Activated T-cell treated with anti-CD3 and anti-CD28 coated beads, Interleukin-2, amount 50 U/mL, for 4 hours (primary cell): ENCODE results near the gene ECSIT. TPM values are rescaled to one million over a fixed set of nuclear protein-coding genes. Genes with fewer than 3 reads are reported as not detected.

Experiments
- ATAC-seq, 2 donors: fragments of 200-7000 bp; cut with Tn5 transposase; one replicate each; pipeline ENCODE4 v1.10.0; 2021
- DNase-seq: peaks from one replicate; pipeline ENCODE4 v3.0.0-alpha.2; 2020
- H3K27me3 Mint-ChIP-seq: one replicate; pipeline ENCODE4 v1.8.0; 2021; ENCODE audit warnings: low read depth, mixed read lengths
- H3K36me3 Mint-ChIP-seq: one replicate; pipeline ENCODE4 v1.8.0; 2022; ENCODE audit warnings: mixed read lengths; ENCODE audit not compliant: insufficient read depth
- H3K4me1 Mint-ChIP-seq: one replicate; pipeline ENCODE4 v1.8.0; 2021; ENCODE audit warnings: low read depth, mixed read lengths
- H3K4me3 Mint-ChIP-seq: one replicate; pipeline ENCODE4 v1.8.0; 2021; ENCODE audit warnings: mild to moderate bottlenecking, moderate library complexity, mixed read lengths
- H3K9me3 Mint-ChIP-seq: one replicate; pipeline ENCODE4 v1.8.0; 2021; ENCODE audit warnings: mixed read lengths
- total RNA-seq, 3 donors: library from RNA; stranded (reverse); gene quantifications; one replicate each; pipeline ENCODE4 v1.2.1, GENCODE V29; 2021

Gene ECSIT
- total RNA-seq, 3 donors from 2014 or later = 72.3 to 88.1 (median 81.9) TPM

DNA sequence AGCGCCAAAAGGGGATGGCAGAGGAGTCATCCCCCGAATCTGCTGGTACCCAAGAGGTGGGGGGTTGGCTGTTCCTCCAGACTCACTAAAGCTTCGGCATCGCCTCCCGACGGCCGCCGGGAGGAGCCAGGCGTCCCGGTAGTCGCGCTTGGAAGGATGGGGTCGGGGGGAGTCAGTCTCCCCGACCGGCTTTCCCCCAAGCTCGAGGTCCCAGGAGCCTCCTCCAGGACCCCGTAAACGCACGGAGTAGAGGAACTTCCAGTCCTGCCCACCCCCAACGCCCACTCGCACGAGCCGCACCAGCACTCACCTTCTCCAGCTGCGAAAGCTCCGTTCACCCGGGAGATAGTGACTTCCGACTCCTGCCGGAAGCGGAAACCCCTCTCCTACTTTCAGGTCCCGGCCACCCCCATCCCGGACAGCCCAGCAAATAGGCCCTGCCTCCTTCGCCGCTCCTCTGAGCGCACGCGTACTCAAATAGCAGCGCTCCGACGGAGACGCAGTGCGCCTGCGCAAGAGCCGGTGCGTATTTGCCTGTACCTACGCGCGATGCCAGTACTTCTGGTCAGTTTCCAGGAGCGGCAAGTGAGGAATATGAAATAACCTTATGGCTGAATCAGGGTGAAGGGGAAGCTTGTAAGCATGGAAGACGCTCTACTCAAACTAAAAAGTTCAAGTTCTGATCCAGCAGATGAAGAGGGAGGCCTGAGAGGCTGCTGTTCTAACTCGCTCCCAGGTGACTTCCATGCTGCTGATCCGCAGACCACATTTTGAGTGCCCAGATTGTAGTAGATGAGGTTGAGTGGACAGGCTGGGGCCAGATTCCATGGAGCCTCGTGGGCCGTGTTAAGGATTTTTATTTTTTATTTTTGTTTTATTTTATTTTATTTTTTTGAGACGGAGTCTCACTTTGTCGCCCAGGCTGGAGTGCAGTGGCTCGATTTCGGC lies 30.2 kb upstream of the ECSIT start, which contains the start of gene ELOF1:
Gene ELOF1, minus strand, starts transcription at position 350 of the 948 bp plus-strand sequence. CDS start 4,883 bp downstream, outside the sequence.
- no peaks in the 10 kb centered on the region for H3K9me3 Mint-ChIP-seq
- H3K36me3 Mint-ChIP-seq = peaks cover 12% of the 10 kb centered on the region
- peak; percentile 98 to 99 for ATAC-seq
- peaks cover 39% of the 10 kb centered on the region for H3K4me1 Mint-ChIP-seq
- peak; percentile 94 for DNase-seq
- H3K27me3 Mint-ChIP-seq = no peaks in the 10 kb centered on the region
- peak within 1 kb of the TSS; percentile 90 for H3K4me3 Mint-ChIP-seq

DNA sequence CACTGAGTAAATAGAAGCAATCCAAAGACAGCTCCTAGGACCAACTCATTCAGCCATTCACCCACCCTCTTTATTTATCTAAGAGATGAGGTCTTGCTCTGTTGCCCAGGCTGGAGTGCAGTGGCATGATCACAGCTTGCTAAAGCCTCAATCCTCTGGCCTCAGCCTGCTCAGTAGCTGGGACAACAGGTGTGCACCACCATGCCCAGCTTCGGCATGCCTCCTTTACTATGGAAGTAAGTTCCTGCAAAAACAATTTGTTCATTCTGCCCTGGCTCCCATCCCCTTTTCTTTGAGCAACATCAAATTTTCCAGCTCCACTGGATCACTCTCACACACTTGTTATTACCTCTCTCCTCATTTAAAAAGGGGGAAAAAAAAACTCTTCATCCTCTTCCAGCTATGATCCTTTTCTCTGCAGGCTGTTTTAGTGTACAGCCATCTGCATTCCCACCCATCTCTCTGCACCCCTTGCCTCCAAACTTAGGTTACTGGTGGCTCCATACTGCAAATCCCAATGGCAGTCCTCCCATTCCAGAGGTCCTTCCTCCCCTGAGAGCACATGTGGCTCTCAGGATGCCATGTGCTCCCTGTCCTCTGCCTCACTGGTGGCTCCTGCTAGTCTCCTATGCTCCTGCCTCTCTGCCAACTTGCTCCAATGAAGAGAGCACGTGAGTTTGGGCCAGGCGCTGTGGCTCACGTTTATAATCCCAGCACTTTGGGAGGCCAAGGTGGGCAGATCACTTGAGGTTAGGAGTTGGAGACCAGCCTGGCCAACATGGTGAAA lies 27.9 kb upstream of the ECSIT start:
- peak overlapping the region; percentile 90 for H3K4me3 Mint-ChIP-seq
- H3K36me3 Mint-ChIP-seq = peaks cover 18% of the 10 kb centered on the region
- no peak for DNase-seq
- H3K27me3 Mint-ChIP-seq = no peaks in the 10 kb centered on the region
- ATAC-seq = no peak
- peaks cover 41% of the 10 kb centered on the region for H3K4me1 Mint-ChIP-seq
- H3K9me3 Mint-ChIP-seq = no peaks in the 10 kb centered on the region

DNA sequence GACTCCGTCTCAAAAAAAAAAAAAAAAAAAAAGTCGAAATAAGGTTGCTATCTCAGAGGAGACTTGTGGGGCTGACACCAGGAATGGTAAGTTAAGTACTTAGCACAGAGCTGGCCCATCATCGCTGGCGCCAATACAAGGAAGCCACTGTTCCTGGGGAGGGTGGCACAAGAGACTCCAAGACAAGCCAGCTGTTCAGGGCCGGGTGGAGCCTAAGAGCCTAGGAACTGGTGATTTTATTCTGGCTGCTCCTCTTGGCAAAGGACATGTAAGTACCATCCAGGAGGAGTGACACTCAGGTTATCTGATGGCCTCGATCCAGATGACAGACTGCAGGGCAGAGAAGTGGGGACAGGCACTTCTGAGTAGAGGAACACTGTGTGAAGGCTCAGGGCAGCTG lies 26.3 kb upstream of the ECSIT start:
- Mint-ChIP-seq H3K9me3 (no peaks in the 10 kb centered on the region), H3K27me3 (no peaks in the 10 kb centered on the region), H3K4me1 (peaks cover 33% of the 10 kb centered on the region), H3K36me3 (peaks cover 18% of the 10 kb centered on the region), H3K4me3 (no peak overlapping the region)
- ATAC-seq (no peak), DNase-seq (no peak)

DNA sequence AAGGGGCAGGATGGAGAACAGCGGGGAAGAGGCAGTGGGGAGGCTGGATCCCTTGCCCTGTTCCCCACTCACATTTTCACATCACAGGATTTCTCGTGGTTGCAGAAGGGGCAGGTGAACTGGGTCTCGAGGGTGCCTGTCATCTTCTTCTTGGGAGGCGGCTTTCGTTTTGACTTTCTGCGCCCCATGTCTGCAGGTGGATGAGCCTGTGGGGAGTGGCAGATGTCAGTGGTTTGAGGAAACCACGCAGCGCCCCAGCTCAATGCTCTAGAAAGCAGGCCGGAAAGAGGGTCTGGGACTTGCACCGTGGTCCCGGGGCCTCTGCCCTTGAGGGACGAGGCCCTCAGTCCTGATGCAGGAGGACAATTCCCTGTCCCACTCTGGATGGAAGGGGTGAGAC lies 25.2 kb upstream of the ECSIT start:
- H3K9me3 Mint-ChIP-seq = no peaks in the 10 kb centered on the region
- H3K4me1 Mint-ChIP-seq = peaks cover 29% of the 10 kb centered on the region
- H3K4me3 Mint-ChIP-seq = no peak overlapping the region
- ATAC-seq (no peak), DNase-seq (no peak)
- no peaks in the 10 kb centered on the region for H3K27me3 Mint-ChIP-seq
- peaks cover 18% of the 10 kb centered on the region for H3K36me3 Mint-ChIP-seq

DNA sequence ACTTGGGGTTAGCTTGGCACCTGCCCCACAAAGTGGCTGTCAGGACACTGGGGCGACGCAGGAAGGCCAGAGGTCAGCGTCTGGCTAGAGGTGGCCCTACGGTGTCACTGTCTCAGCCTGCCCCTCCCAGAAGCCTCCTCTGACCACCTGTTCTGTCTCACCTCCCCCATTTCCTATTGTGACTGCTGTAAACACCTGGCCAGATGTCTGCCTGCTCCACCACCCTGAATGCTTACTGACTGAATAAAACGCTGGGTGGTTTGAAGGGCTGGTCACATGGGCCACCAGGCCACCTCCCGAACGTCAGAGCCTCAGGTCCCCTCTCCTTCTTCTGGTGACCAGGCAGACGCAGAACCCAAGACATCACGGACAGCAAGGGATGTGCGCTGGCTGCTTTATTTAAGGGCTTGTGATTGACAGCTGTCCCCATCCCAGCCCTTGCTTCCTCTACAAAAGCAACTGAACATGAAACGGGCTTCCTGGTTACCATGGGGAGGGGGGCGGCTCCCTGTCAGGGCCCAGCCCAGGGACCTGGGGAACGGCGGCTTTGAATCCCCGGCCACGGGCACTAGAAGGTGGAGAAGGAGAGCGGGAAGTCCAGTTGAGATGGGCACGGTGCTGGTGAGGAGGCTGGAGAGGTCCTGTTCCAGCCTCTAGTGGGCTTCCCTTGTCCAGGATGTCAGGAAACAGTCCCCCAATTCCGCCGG lies 23.9 kb upstream of the ECSIT start:
- Mint-ChIP-seq H3K9me3 (no peaks in the 10 kb centered on the region), H3K4me3 (no peak overlapping the region), H3K4me1 (peaks cover 20% of the 10 kb centered on the region), H3K36me3 (peaks cover 16% of the 10 kb centered on the region), H3K27me3 (no peaks in the 10 kb centered on the region)
- no peak for DNase-seq
- no peak for ATAC-seq

DNA sequence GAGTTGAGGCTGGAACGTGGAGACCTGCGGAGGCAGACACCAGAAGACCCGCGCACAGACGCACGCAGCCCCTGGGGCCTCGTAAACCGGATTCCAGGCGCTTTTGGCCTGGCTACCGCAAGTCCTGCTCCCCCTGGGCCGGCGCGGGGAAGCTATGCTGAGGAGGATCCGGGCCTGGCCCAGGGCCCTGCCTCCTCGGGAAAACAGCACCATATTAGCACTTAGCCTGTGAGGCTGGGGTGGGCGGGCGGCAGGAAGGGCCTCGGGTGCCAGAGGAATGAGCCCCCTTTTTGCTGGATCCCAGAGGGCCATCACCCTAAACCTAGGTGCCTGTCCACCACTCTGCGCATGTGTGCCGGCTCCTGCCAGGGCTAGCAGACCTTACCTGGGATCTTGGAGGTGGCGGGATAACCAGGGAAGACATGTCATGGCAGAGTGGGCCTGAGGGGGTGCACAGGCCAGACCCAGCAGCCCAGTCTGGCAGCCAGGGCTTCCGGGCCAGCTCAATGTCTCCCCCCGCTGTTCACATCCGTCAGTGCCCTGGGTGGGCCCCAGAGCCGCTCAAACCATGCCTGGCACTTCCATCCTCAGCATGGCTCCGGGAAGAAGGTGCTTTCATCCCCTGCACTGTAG lies 22.8 kb upstream of the ECSIT start:
- no peaks in the 10 kb centered on the region for H3K9me3 Mint-ChIP-seq
- H3K27me3 Mint-ChIP-seq = no peaks in the 10 kb centered on the region
- H3K36me3 Mint-ChIP-seq = peaks cover 12% of the 10 kb centered on the region
- DNase-seq (no peak), ATAC-seq (no peak)
- peaks cover 13% of the 10 kb centered on the region for H3K4me1 Mint-ChIP-seq
- H3K4me3 Mint-ChIP-seq = no peak overlapping the region

DNA sequence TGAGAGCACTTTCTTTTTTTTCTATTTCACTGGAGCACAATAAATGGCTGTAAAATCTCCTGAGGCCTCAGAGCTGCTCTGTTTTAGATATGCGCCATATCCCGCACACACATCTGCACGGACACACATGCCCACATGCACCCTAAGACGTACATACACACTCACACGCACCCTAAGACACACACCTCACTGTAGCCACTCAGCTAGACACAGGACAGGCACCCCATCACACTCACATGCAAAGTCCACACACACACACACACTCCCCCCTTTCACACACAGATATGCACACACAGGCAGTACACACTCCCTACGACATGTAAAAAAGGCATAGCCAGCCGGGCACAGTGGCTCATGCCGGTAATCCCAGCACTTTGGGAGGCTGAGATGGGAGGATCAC lies 21.3 kb upstream of the ECSIT start:
- ATAC-seq = no peak
- peaks cover 5% of the 10 kb centered on the region for H3K4me1 Mint-ChIP-seq

DNA sequence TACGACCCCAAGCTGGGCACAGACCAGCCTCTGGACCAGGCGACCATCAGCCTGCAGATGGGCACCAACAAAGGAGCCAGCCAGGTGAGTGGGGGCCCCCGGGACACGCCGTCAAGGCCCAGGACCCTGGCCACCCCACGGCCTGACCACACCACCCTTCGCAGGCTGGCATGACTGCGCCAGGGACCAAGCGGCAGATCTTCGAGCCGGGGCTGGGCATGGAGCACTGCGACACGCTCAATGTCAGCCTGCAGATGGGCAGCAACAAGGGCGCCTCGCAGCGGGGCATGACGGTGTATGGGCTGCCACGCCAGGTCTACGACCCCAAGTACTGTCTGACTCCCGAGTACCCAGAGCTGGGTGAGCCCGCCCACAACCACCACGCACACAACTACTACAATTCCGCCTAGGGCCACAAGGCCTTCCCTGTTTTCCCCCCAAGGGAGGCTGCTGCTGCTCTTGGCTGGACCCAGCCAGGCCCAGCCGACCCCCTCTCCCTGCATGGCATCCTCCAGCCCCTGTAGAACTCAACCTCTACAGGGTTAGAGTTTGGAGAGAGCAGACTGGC lies 20.5 kb upstream of the ECSIT start:
- Mint-ChIP-seq H3K36me3 (peaks cover 6% of the 10 kb centered on the region), H3K4me1 (peaks cover 4% of the 10 kb centered on the region), H3K4me3 (no peak overlapping the region), H3K27me3 (no peaks in the 10 kb centered on the region), H3K9me3 (no peaks in the 10 kb centered on the region)
- ATAC-seq (no peak), DNase-seq (no peak)

More for the DNA sequence above, 21.3 kb upstream of the ECSIT start:
- no peak for DNase-seq
- Mint-ChIP-seq H3K4me3 (no peak overlapping the region), H3K9me3 (no peaks in the 10 kb centered on the region), H3K27me3 (no peaks in the 10 kb centered on the region), H3K36me3 (peaks cover 6% of the 10 kb centered on the region)

DNA sequence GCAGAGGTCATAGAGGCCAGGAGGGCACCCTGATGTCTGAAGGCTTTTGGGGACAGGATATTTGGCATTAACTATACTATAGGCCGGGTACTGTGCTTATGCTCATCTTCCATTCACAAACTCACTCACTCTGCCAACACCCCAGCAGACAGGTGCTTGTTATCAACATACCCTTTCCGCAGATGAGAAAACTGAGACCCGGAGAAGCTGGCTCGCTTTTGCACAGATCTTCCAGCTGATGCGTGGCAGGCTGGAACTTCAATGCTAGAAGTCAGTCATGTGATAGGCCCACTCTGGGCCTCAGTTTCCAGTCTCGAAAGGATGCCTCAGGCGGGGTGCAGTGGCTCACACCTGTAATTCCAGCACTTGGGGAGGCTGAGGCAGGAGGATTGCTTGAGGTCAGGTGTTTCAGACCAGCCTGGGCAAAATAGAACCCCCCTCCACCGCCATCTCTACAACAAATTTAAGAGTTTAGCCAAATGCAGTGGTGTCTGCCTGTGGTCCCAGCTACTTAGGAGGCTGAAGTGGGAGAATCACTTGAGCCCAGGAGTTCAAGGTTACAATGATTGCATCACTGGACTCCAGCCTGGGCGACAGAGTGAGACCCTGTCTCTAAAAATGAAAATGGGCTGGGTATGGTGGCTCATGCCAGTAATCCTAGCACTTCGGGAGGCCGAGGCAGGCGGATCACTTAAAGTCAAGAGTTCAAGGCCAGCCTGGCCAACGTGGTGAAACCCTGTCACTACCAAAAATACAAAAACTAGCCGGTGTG lies 19.2 kb upstream of the ECSIT start:
- DNase-seq = no peak
- H3K9me3 Mint-ChIP-seq = no peaks in the 10 kb centered on the region
- no peak for ATAC-seq
- H3K4me3 Mint-ChIP-seq = no peak overlapping the region
- peaks cover 6% of the 10 kb centered on the region for H3K36me3 Mint-ChIP-seq
- H3K27me3 Mint-ChIP-seq = peaks cover 4% of the 10 kb centered on the region
- no peaks in the 10 kb centered on the region for H3K4me1 Mint-ChIP-seq

DNA sequence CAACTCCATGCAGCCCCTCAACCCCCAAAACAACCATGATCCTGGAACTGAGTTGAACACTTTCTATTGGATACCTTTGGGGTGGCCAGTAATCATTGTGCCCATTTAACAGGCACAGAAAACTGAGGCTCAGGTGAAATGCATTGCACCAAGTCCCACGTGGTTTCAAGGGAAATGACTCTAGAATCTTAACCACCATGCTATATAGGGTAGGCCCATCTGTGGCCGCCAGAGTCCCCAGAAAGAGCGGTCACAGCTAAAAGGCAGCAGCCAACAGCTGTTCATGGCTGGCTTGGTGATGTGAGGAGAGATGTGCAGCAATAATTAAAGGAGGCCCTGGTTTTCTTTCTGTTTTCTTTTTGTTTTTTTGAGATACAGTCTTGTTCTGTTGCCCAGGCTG lies 12.3 kb upstream of the ECSIT start:
- no peaks in the 10 kb centered on the region for H3K36me3 Mint-ChIP-seq
- peaks cover 29% of the 10 kb centered on the region for H3K27me3 Mint-ChIP-seq
- DNase-seq (no peak), ATAC-seq (no peak)
- no peak overlapping the region for H3K4me3 Mint-ChIP-seq
- no peaks in the 10 kb centered on the region for H3K9me3 Mint-ChIP-seq
- H3K4me1 Mint-ChIP-seq = no peaks in the 10 kb centered on the region

DNA sequence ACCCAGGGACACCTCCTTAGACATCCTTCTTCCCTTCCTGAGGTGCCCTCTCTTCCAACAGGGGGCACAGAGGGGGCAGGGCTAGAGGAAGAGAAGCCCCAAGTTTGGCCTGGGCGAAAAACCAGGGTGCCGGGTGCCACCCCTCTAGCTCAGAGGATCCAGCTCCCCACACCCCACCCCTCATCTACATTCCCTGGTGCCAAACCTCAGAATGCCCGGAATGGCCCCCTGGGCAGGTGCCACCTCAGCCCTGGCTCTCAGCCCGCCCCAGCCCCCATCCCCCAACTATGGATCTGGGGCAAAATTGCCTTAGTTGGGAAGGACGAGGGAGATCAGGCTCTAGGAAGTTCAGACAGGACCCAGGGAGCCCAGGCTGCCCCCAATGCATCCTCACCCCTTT lies 11.7 kb upstream of the ECSIT start:
- Mint-ChIP-seq H3K36me3 (no peaks in the 10 kb centered on the region), H3K9me3 (no peaks in the 10 kb centered on the region), H3K27me3 (peaks cover 29% of the 10 kb centered on the region), H3K4me1 (peaks cover 1% of the 10 kb centered on the region), H3K4me3 (no peak overlapping the region)
- no peak for ATAC-seq
- no peak for DNase-seq

DNA sequence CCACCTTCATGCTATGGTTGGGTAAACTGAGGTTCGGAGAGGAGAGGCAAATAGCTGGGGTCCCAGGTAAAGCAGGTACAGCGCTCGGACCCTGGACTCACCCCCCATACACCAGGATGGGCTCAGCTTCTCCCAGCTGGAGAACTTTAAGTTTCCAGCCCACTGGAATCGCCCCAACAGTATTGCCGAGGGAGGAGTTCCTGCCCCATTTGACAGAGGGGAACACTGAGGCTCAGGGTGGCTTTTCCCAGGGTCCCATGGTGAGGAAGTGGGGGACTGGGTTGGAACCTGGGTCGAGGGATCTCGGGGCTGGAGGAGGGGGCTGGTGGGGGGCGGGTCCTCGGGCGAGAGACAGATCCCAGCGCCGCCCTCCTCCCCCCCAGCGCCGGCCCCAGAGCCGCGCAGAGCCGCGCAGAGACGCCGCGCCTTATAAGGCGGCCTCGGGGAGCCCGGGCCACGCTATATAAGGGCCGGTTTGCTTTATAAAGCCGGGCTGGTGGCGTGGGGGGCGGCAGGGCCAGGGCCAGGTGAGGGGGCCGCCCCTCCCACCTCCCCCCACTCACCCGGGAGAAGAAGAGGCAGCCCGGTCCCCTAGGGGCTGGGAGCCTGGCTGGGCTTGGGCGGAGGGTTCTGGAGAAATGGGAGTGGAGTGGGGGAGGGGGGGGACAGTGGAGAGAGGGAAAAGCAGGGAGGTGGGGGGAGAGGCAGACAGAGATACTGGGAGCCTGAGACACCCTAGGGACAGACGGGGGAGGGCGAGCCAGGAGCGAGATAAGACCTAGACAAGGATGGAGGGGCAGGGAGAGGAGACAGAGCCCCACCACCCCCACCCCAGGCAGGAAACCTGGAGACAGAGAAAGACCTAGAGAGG lies 10.8 kb upstream of the ECSIT start:
- Mint-ChIP-seq H3K4me1 (peaks cover 8% of the 10 kb centered on the region), H3K4me3 (no peak overlapping the region), H3K27me3 (peaks cover 29% of the 10 kb centered on the region), H3K36me3 (no peaks in the 10 kb centered on the region), H3K9me3 (no peaks in the 10 kb centered on the region)
- ATAC-seq = no peak
- no peak for DNase-seq
